ENCODE measurements around the gene RASGRF2.

DNA sequence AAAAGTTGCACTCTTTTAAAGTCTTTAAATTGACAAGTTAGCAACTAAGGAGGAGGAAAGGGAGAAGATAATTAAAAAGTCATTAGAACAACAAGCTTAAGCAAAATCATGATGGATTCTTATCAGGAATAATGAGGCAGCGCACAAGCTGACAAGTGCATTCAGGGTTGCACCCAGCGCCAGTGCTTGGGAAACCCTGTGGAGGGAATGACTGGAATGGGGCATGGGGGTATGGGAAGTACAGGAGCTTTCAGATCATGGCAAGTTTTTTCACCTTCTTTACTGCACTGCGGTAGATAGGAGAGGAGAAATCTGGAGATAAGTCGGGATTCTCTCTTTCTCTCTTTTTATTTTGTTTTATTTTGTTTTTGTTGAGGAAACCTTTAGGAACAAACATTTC, 155.1 kb downstream of the RASGRF2 start:
- TF ChIP-seq, protein P1, sequence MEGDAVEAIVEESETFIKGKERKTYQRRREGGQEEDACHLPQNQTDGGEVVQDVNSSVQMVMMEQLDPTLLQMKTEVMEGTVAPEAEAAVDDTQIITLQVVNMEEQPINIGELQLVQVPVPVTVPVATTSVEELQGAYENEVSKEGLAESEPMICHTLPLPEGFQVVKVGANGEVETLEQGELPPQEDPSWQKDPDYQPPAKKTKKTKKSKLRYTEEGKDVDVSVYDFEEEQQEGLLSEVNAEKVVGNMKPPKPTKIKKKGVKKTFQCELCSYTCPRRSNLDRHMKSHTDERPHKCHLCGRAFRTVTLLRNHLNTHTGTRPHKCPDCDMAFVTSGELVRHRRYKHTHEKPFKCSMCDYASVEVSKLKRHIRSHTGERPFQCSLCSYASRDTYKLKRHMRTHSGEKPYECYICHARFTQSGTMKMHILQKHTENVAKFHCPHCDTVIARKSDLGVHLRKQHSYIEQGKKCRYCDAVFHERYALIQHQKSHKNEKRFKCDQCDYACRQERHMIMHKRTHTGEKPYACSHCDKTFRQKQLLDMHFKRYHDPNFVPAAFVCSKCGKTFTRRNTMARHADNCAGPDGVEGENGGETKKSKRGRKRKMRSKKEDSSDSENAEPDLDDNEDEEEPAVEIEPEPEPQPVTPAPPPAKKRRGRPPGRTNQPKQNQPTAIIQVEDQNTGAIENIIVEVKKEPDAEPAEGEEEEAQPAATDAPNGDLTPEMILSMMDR (IDR thresholded peaks at IDR 0.05 in 4 of 5, conservative IDR thresholded peaks at IDR 0.05 in 1 of 5), result no peak
- no peak for TF ChIP-seq POLR2A (IDR thresholded peaks at IDR 0.05)
